Fibroblast of lung (primary cell): ENCODE measurements around the gene LRRC18. TPM values are rescaled to one million over a fixed set of nuclear protein-coding genes. Genes with fewer than 3 reads are reported as not detected.

Experiments used
- DNase-seq, 2 donors: peaks; one replicate each; pipeline versions ENCODE4 v3.0.0 to v3.0.0-alpha.2; 2010; ENCODE audit warnings: low read depth in 2 of 2
- H2AFZ ChIP-seq: 2 replicates; pipeline ENCODE4 v1.5.1; 2012; ENCODE audit warnings: low read length, control low read depth, inconsistent platforms
- H3K27ac ChIP-seq: 2 replicates; pipeline ENCODE4 v1.5.1; 2011; ENCODE audit warnings: low read length, control low read depth; ENCODE audit not compliant: insufficient read depth
- H3K27me3 ChIP-seq: 2 replicates; pipeline ENCODE4 v1.5.1; 2011; ENCODE audit warnings: mild to moderate bottlenecking, low read length; ENCODE audit not compliant: control insufficient read depth, insufficient read depth
- H3K36me3 ChIP-seq: 2 replicates; pipeline ENCODE4 v1.5.1; 2011; ENCODE audit warnings: low read length; ENCODE audit not compliant: control insufficient read depth, insufficient read depth
- H3K4me1 ChIP-seq: 2 replicates; pipeline ENCODE4 v1.5.1; 2011; ENCODE audit warnings: low read length; ENCODE audit not compliant: control insufficient read depth, insufficient read depth; ENCODE audit errors: extremely low read depth
- H3K4me2 ChIP-seq: 2 replicates; pipeline ENCODE4 v1.5.1; 2011; ENCODE audit warnings: low read length, control low read depth; ENCODE audit not compliant: insufficient read depth; ENCODE audit errors: extremely low read depth
- H3K4me3 ChIP-seq, 4 experiments: fragments of 200-600 bp in 1 of 4; sonication (generic) in 1 of 4; replicated peaks in 1 of 4; 2 replicates each; pipeline ENCODE4 v1.5.1; 2011 to 2016; ENCODE audit warnings: low read length in 4 of 4, low read depth in 3 of 4, mild to moderate bottlenecking in 3 of 4, control low read depth in 2 of 4, inconsistent platforms in 1 of 4, mixed read lengths in 1 of 4; ENCODE audit not compliant: insufficient read depth in 1 of 4; ENCODE audit errors: control extremely low read depth in 1 of 4
- H3K79me2 ChIP-seq: 2 replicates; pipeline ENCODE4 v1.5.1; 2012; ENCODE audit warnings: mild to moderate bottlenecking, low read length, inconsistent platforms; ENCODE audit not compliant: control insufficient read depth, insufficient read depth
- H3K9ac ChIP-seq: 2 replicates; pipeline ENCODE4 v1.5.1; 2011; ENCODE audit warnings: mild to moderate bottlenecking, low read length, control low read depth; ENCODE audit not compliant: insufficient read depth
- H3K9me3 ChIP-seq: 2 replicates; pipeline ENCODE4 v1.5.1; 2012; ENCODE audit warnings: low read depth, low read length; ENCODE audit not compliant: control insufficient read depth, insufficient read depth
- H4K20me1 ChIP-seq: 2 replicates; pipeline ENCODE4 v1.5.1; 2011; ENCODE audit warnings: low read length; ENCODE audit not compliant: control insufficient read depth, insufficient read depth; ENCODE audit errors: extremely low read depth
- CTCF ChIP-seq, 2 donors: IDR thresholded peaks in 1 of 2; conservative IDR thresholded peaks in 1 of 2; 1 replicate in 1 of 2; 2 replicates in 1 of 2; pipeline ENCODE4 v1.5.1; 2011 to 2012; ENCODE audit warnings: low read length in 2 of 2, control low read depth in 1 of 2, inconsistent platforms in 1 of 2, low read depth in 1 of 2, mild to moderate bottlenecking in 1 of 2
- EZH2 ChIP-seq: IDR thresholded peaks from 2 replicates; pipeline ENCODE4 v1.5.1; 2012; ENCODE audit warnings: low read length, control low read depth, mild to moderate bottlenecking; ENCODE audit errors: missing control alignments
- polyA plus RNA-seq, 2 donors: library from polyadenylated mRNA; depleted of rRNA in 1 of 2; stranded (reverse) in 1 of 2; unstranded in 1 of 2; fragments of >200 nt; gene quantifications; 2 replicates each; pipeline ENCODE4 v1.2.1, GENCODE V29; 2011 to 2012; ENCODE audit warnings: missing spikeins in 1 of 2
- total RNA-seq: library from RNA; depleted of rRNA; stranded (reverse); fragments of >200 nt; gene quantifications from 2 replicates; pipeline ENCODE4 v1.2.1, GENCODE V29; 2014

LRRC18 gene
- total and polyA plus RNA-seq, 2 donors (not counting 1 experiment from before 2014, with no cell fraction given), result 0.66 TPM; not detected in 1

- no peak for TF ChIP-seq CTCF (conservative IDR thresholded peaks at IDR 0.05 in 1 of 2, IDR thresholded peaks at IDR 0.05 in 1 of 2; ENCODE audit: low read depth in 1 of 2, low read length in 2 of 2)
- TF ChIP-seq EZH2, result no peak
- no peak overlapping the region for H3K9ac ChIP-seq
These were observed 60.2 kb downstream of the LRRC18 start for GRCh38 chr10:48879451-48879850.

GRCh38 chr10:48878091-48878490, 61.5 kb downstream of the LRRC18 start:
- H3K79me2 ChIP-seq, result no peaks in the 10 kb centered on the region
- no peak overlapping the region for H3K27ac ChIP-seq
- TF ChIP-seq EZH2, result no peak
- no peak for TF ChIP-seq CTCF (conservative IDR thresholded peaks at IDR 0.05 in 1 of 2, IDR thresholded peaks at IDR 0.05 in 1 of 2; ENCODE audit: low read depth in 1 of 2, low read length in 2 of 2)
- no peak overlapping the region for H3K4me2 ChIP-seq
- no peak overlapping the region for H3K4me3 ChIP-seq
- H3K9ac ChIP-seq, result no peak overlapping the region
- no peaks in the 10 kb centered on the region for H4K20me1 ChIP-seq
- H3K27me3 ChIP-seq, result no peaks in the 10 kb centered on the region
- H3K4me1 ChIP-seq, result no peaks in the 10 kb centered on the region
- H3K9me3 ChIP-seq, result no peaks in the 10 kb centered on the region
- DNase-seq, result no peak
- H3K36me3 ChIP-seq, result no peaks in the 10 kb centered on the region
- no peak overlapping the region for H2AFZ ChIP-seq

More at GRCh38 chr10:48879451-48879850, 60.2 kb downstream of the LRRC18 start:
- H3K36me3 ChIP-seq, result no peaks in the 10 kb centered on the region
- H3K27me3 ChIP-seq, result no peaks in the 10 kb centered on the region
- H3K4me3 ChIP-seq, result no peak overlapping the region
- no peak for DNase-seq
- no peak overlapping the region for H3K4me2 ChIP-seq
- no peak overlapping the region for H3K27ac ChIP-seq
- no peak overlapping the region for H2AFZ ChIP-seq
- no peaks in the 10 kb centered on the region for H3K79me2 ChIP-seq
- no peaks in the 10 kb centered on the region for H3K4me1 ChIP-seq
- no peaks in the 10 kb centered on the region for H4K20me1 ChIP-seq
- H3K9me3 ChIP-seq, result no peaks in the 10 kb centered on the region

GRCh38 chr10:48872234-48872633, 67.4 kb downstream of the LRRC18 start:
- TF ChIP-seq CTCF (conservative IDR thresholded peaks at IDR 0.05 in 1 of 2, IDR thresholded peaks at IDR 0.05 in 1 of 2; ENCODE audit: low read depth in 1 of 2, low read length in 2 of 2) (no peak), EZH2 (no peak)
- no peaks in the 10 kb centered on the region for H4K20me1 ChIP-seq

More at GRCh38 chr10:48872234-48872633, 67.4 kb downstream of the LRRC18 start:
- no peak overlapping the region for H3K4me3 ChIP-seq
- H3K36me3 ChIP-seq, result no peaks in the 10 kb centered on the region
- H3K27me3 ChIP-seq, result no peaks in the 10 kb centered on the region
- H3K9ac ChIP-seq, result no peak overlapping the region
- no peaks in the 10 kb centered on the region for H3K4me1 ChIP-seq
- no peaks in the 10 kb centered on the region for H3K79me2 ChIP-seq
- H3K27ac ChIP-seq, result no peak overlapping the region
- H2AFZ ChIP-seq, result no peak overlapping the region
- no peaks in the 10 kb centered on the region for H3K9me3 ChIP-seq
- H3K4me2 ChIP-seq, result no peak overlapping the region
- no peak for DNase-seq

Other genes with a start within 250 kb of the LRRC18 start
- gene VSTM4, start 175.7 kb upstream of the LRRC18 start, total RNA-seq, result 4.4 and 8.1 TPM in 2 replicates
- gene VSTM4, start 175.7 kb upstream of the LRRC18 start, polyA plus RNA-seq, result 4.5 and 27.9 TPM in 2 replicates
- not detected in 2 replicates for gene FAM170B, start 194.2 kb upstream of the LRRC18 start, total RNA-seq
- not detected in 2 replicates for gene FAM170B, start 194.2 kb upstream of the LRRC18 start, polyA plus RNA-seq
- 0.26 TPM in 1 of 2 replicates, not detected in the other for gene TMEM273, start 248.6 kb upstream of the LRRC18 start, total RNA-seq
- 0.18 TPM in 1 of 2 replicates, not detected in the other for gene TMEM273, start 248.6 kb upstream of the LRRC18 start, polyA plus RNA-seq